HepG2 (cell line): ENCODE results near the gene LEMD2. TPM values are rescaled to one million over a fixed set of nuclear protein-coding genes. Genes with fewer than 3 reads are reported as not detected.

Experiments
- CC2D1A ChIP-seq: sonication (generic); formaldehyde crosslinking; IDR thresholded peaks from 2 replicates; pipeline ENCODE4 v1.8.1; 2023; ENCODE audit warnings: mild to moderate bottlenecking, missing genetic modification reagents
- CCAR2 ChIP-seq: fragments of 200-400 bp; formaldehyde crosslinking; optimal IDR thresholded peaks from 2 replicates; pipeline ENCODE3; 2018; ENCODE audit warnings: low read depth, mild to moderate bottlenecking, low read length, moderate library complexity
- FOXA3 ChIP-seq: IDR thresholded peaks from 2 replicates; pipeline ENCODE4 v1.6.1; 2016; ENCODE audit warnings: missing genetic modification reagents, missing compliant biosample characterization
- FOXO4 ChIP-seq: sonication (generic); formaldehyde crosslinking; conservative IDR thresholded peaks from 2 replicates; pipeline ENCODE4 v1.8.1; 2023; ENCODE audit warnings: missing genetic modification reagents
- GFI1 ChIP-seq: sonication (generic); formaldehyde crosslinking; IDR thresholded peaks from 2 replicates; pipeline ENCODE4 v1.5.0; 2020; ENCODE audit warnings: missing genetic modification reagents, mild to moderate bottlenecking, borderline replicate concordance
- HHEX ChIP-seq: IDR thresholded peaks from 2 replicates; pipeline ENCODE4 v1.6.1; 2016; ENCODE audit warnings: control low read depth
- ISL2 ChIP-seq: sonication (generic); formaldehyde crosslinking; IDR thresholded peaks from 2 replicates; pipeline ENCODE4 v1.5.0; 2020; ENCODE audit warnings: missing genetic modification reagents
- KLF12 ChIP-seq: sonication (generic); formaldehyde crosslinking; IDR thresholded peaks from 2 replicates; pipeline ENCODE4 v1.4.0; 2020; ENCODE audit warnings: missing genetic modification reagents, borderline replicate concordance
- KLF6 ChIP-seq: IDR thresholded peaks from 2 replicates; pipeline ENCODE4 v1.8.0; 2016; ENCODE audit warnings: missing biosample characterization, missing genetic modification reagents
- NFATC3 ChIP-seq: sonication (generic); formaldehyde crosslinking; IDR thresholded peaks from 2 replicates; pipeline ENCODE4 v1.5.1; 2020; ENCODE audit warnings: mild to moderate bottlenecking, missing genetic modification reagents
- NFYC ChIP-seq: IDR thresholded peaks from 2 replicates; pipeline ENCODE4 v1.6.1; 2016; ENCODE audit warnings: missing genetic modification reagents, missing compliant biosample characterization
- ZBTB10 ChIP-seq: sonication (generic); formaldehyde crosslinking; IDR thresholded peaks from 2 replicates; pipeline ENCODE4 v1.4.0; 2020; ENCODE audit warnings: missing genetic modification reagents, borderline replicate concordance
- ZBTB38 ChIP-seq: sonication (generic); formaldehyde crosslinking; IDR thresholded peaks from 2 replicates; pipeline ENCODE4 v1.5.1; 2020; ENCODE audit warnings: mild to moderate bottlenecking, missing genetic modification reagents
- ZBTB4 ChIP-seq: sonication (generic); formaldehyde crosslinking; IDR thresholded peaks from 2 replicates; pipeline ENCODE4 v1.4.0; 2020; ENCODE audit warnings: missing genetic modification reagents, mild to moderate bottlenecking, borderline replicate concordance
- ZFX ChIP-seq: sonication (generic); formaldehyde crosslinking; IDR thresholded peaks from 2 replicates; pipeline ENCODE4 v1.4.0; 2020; ENCODE audit warnings: mild to moderate bottlenecking, low read depth, missing genetic modification reagents, moderate library complexity
- ZNF609 ChIP-seq: sonication (generic); formaldehyde crosslinking; IDR thresholded peaks from 2 replicates; pipeline ENCODE4 v1.4.0; 2020; ENCODE audit warnings: mild to moderate bottlenecking, missing genetic modification reagents, borderline replicate concordance
- ZSCAN9 ChIP-seq: IDR thresholded peaks from 2 replicates; pipeline ENCODE4 v1.6.1; 2016; ENCODE audit warnings: borderline replicate concordance
- polyA plus RNA-seq, 8 experiments: library from polyadenylated mRNA; depleted of rRNA in 3 of 8; stranded (reverse) in 7 of 8; unstranded in 1 of 8; fragments of >200 nt; fragmentation: Illumina TruSeq in 4 of 8; extraction: Trizol in 4 of 8; gene quantifications; 2 replicates each; pipeline versions ENCODE4 v1.2.1 to v1.2.3, GENCODE V29; 2011 to 2016; ENCODE audit warnings: low read depth in 4 of 8, missing spikeins in 1 of 8, mixed read lengths in 1 of 8; ENCODE audit not compliant: insufficient read depth in 1 of 8
- total RNA-seq, 5 experiments: library from RNA; depleted of rRNA; stranded (reverse); fragments of >200 nt; fragmentation: Illumina TruSeq; extraction: Trizol; gene quantifications; 2 replicates each; pipeline ENCODE4 v1.2.3, GENCODE V29; 2016; ENCODE audit warnings: low read depth in 1 of 5

LEMD2 gene
- total and polyA plus RNA-seq, 2 of the 13 experiments (the other 11 are each of a cell fraction or from before 2014, with no cell fraction given), result 45.2 to 62.9 TPM

- TF ChIP-seq FOXO4 (CRISPR knock-in tag), result no peak
- no peak for TF ChIP-seq CCAR2
- TF ChIP-seq HHEX (CRISPR knock-in tag), result no peak
- 0 out of 2 replicates have a peak, but pooled peaks have one; percentile 20 for TF ChIP-seq ZBTB4
- TF ChIP-seq GFI1 (CRISPR knock-in tag), result no peak
- TF ChIP-seq ZNF609 (CRISPR knock-in tag), result no peak
- TF ChIP-seq ZBTB38 (CRISPR knock-in tag), result no peak
- no peak for TF ChIP-seq NFATC3 (CRISPR knock-in tag)
- no peak for TF ChIP-seq ZBTB10 (CRISPR knock-in tag)
- peak; percentile 36; the same call in 1 of the 2 replicates for TF ChIP-seq FOXA3
- TF ChIP-seq CC2D1A (CRISPR knock-in tag), result no peak
- TF ChIP-seq ISL2, result no peak
- peak; percentile 38; the same call in 1 of the 2 replicates for TF ChIP-seq ZFX
- TF ChIP-seq NFYC (CRISPR knock-in tag), result no peak
- TF ChIP-seq KLF12, result no peak
- no peak for TF ChIP-seq KLF6 (CRISPR knock-in tag)
- no peak for TF ChIP-seq ZSCAN9 (CRISPR knock-in tag)
Measured at GRCh38 chr6:33740204-33740608, 48.7 kb downstream of the LEMD2 start (continued).
